Measurements from ENCODE around the gene OR10H1.

DNA sequence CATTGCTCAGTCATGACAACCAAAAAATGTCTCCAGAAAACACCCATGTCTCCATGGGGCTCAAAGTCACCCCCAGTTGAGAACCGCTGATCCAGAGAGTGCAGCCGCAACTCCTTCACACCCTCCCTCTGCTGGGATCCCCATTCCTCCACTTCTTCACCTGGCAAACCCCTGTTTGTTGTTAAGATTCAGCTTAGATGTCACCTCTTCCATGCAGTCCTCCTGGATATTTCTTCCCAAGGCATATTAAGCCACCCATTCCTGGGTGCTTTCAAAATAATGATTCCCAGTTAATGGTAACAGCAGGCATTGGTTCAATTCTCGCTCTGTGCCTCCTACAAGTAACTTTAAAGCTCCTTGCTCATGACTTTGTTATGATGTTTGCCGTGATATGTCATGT is 4.0 kb downstream of the OR10H1 start:
- TF ChIP-seq, protein P1, sequence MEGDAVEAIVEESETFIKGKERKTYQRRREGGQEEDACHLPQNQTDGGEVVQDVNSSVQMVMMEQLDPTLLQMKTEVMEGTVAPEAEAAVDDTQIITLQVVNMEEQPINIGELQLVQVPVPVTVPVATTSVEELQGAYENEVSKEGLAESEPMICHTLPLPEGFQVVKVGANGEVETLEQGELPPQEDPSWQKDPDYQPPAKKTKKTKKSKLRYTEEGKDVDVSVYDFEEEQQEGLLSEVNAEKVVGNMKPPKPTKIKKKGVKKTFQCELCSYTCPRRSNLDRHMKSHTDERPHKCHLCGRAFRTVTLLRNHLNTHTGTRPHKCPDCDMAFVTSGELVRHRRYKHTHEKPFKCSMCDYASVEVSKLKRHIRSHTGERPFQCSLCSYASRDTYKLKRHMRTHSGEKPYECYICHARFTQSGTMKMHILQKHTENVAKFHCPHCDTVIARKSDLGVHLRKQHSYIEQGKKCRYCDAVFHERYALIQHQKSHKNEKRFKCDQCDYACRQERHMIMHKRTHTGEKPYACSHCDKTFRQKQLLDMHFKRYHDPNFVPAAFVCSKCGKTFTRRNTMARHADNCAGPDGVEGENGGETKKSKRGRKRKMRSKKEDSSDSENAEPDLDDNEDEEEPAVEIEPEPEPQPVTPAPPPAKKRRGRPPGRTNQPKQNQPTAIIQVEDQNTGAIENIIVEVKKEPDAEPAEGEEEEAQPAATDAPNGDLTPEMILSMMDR (IDR thresholded peaks at IDR 0.05) = no peak
- no peak for TF ChIP-seq POLR2AphosphoS5 (IDR thresholded peaks at IDR 0.05; ENCODE audit: insufficient read depth in 1 of 2, low read depth in 1 of 2)

Data from vagina (tissue), 2 donors.